ENCODE measurements around the gene TXNDC12. TPM values are rescaled to one million over a fixed set of nuclear protein-coding genes. Genes with fewer than 3 reads are reported as not detected.

TXNDC12 gene
- total RNA-seq, 3 donors from 2014 or later (not counting 1 experiment from before 2014, with no cell fraction given): 35.0 to 39.4 (median 38.7) TPM

DNA sequence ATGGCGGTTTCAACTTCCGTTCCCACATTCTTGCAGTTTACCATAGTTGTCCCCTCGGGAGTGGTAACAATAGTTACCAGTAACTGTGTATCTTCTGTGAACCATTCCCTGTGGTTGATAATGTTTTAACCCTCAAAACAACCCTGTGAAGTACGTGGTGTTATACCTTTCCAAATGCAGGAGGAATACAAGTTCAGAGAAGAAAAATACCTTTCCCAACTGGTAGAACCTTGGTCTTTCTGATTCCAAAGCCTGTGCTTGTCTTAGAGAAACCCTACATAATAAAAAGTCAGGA is 1.9 kb upstream of the TXNDC12 start:
- H3K36me3 Mint-ChIP-seq: no peaks in the 10 kb centered on the region
- Histone ChIP-seq H3K27me3 (ENCODE audit: control insufficient read depth, insufficient read depth, low read length) (no peaks in the 10 kb centered on the region), H3K9me3 (ENCODE audit: control insufficient read depth, insufficient read depth, low read length) (no peaks in the 10 kb centered on the region), H3K27ac (ENCODE audit: low read length) (peak overlapping the region; percentile 85), H3K36me3 (ENCODE audit: control insufficient read depth, insufficient read depth, low read length) (peaks cover 13% of the 10 kb centered on the region), H3K4me1 (ENCODE audit: control insufficient read depth, insufficient read depth, low read length) (peaks cover 12% of the 10 kb centered on the region), H3K4me3 (ENCODE audit: low read length) (peak overlapping the region; percentile 93)
- intact Hi-C loops (cut with micrococcal nuclease): loop anchor here (1.0 kb wide), 1 partner anchor 24 kb away; the partner anchor contains the start of gene KTI12
- peaks cover 56 to 57% of the 10 kb centered on the region in 2 donors for H3K4me1 Mint-ChIP-seq
- ATAC-seq: peak in 2 of 3 donors; percentile 49 to 55
- DNase-seq: no peak
- WGBS (ENCODE audit: insufficient coverage): 0% methylated on average over 4 of the region's 4 CpGs
- peak overlapping the region; percentile 92 to 95 for H3K27ac Mint-ChIP-seq
- TF ChIP-seq CTCF (IDR thresholded peaks at IDR 0.05): no peak
- peak overlapping the region; percentile 92 for H3K4me3 Mint-ChIP-seq
- H3K27me3 Mint-ChIP-seq (ENCODE audit: low read depth in 2 of 2): no peaks in the 10 kb centered on the region
- no peaks in the 10 kb centered on the region for H3K9me3 Mint-ChIP-seq

GRCh38 chr1:52056163-52056936 is 1.4 kb upstream of the TXNDC12 start, which contains the start of gene BTF3L4:
Gene BTF3L4, plus strand, starts transcription at chr1:52056295. Its CDS starts 3,553 bp downstream, at chr1:52059848.
- Mint-ChIP-seq H3K4me3 (peak within 1 kb of the TSS; percentile 92), H3K27me3 (ENCODE audit: low read depth in 2 of 2) (no peaks in the 10 kb centered on the region), H3K9me3 (no peaks in the 10 kb centered on the region), H3K36me3 (no peaks in the 10 kb centered on the region), H3K4me1 (peaks cover 56 to 57% of the 10 kb centered on the region in 2 donors), H3K27ac (peak within 1 kb of the TSS; percentile 92 to 95)
- DNase-seq (peak; percentile 77 to 93), ATAC-seq (peak; percentile 85 to 93 (median 89))
- under 1% methylated on average over 54 of the region's 54 CpGs for WGBS (ENCODE audit: insufficient coverage)
- TF ChIP-seq CTCF (IDR thresholded peaks at IDR 0.05): no peak
- H3K27ac ChIP-seq (ENCODE audit: low read length): peak within 1 kb of the TSS; percentile 85
- H3K4me1 ChIP-seq (ENCODE audit: control insufficient read depth, insufficient read depth, low read length): peaks cover 12% of the 10 kb centered on the region
- intact Hi-C loops (cut with micrococcal nuclease): loop anchor here (1.0 kb wide), 1 partner anchor 23 kb away; the partner anchor contains the start of gene KTI12
- H3K9me3 ChIP-seq (ENCODE audit: control insufficient read depth, insufficient read depth, low read length): no peaks in the 10 kb centered on the region
- H3K36me3 ChIP-seq (ENCODE audit: control insufficient read depth, insufficient read depth, low read length): peaks cover 15% of the 10 kb centered on the region
- H3K4me3 ChIP-seq (ENCODE audit: low read length): peak within 1 kb of the TSS; percentile 93
- H3K27me3 ChIP-seq (ENCODE audit: control insufficient read depth, insufficient read depth, low read length): no peaks in the 10 kb centered on the region

DNA sequence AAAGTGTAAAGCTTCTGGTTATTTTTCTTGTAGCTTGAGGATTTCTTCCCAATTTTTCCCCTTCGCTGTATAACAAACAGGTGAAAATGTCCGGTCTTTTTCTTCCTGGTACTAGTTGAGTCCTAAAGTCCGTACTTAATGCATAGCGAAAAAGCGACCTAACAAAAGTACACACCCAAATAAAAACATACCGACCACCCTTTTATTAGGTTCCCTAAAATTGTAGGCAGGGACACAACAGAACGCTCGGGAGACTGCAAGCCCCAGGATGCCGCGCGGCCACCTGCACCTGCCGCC is 823 bp upstream of the TXNDC12 start:
- Mint-ChIP-seq H3K27ac (peak overlapping the region; percentile 92 to 95), H3K4me3 (peak overlapping the region; percentile 92), H3K36me3 (no peaks in the 10 kb centered on the region), H3K9me3 (no peaks in the 10 kb centered on the region), H3K27me3 (ENCODE audit: low read depth in 2 of 2) (no peaks in the 10 kb centered on the region), H3K4me1 (peaks cover 56 to 57% of the 10 kb centered on the region in 2 donors)
- Histone ChIP-seq H3K27me3 (ENCODE audit: control insufficient read depth, insufficient read depth, low read length) (no peaks in the 10 kb centered on the region), H3K36me3 (ENCODE audit: control insufficient read depth, insufficient read depth, low read length) (peaks cover 11% of the 10 kb centered on the region), H3K4me1 (ENCODE audit: control insufficient read depth, insufficient read depth, low read length) (peaks cover 12% of the 10 kb centered on the region), H3K27ac (ENCODE audit: low read length) (peak overlapping the region; percentile 85), H3K4me3 (ENCODE audit: low read length) (peak overlapping the region; percentile 93), H3K9me3 (ENCODE audit: control insufficient read depth, insufficient read depth, low read length) (no peaks in the 10 kb centered on the region)
- no peak for TF ChIP-seq CTCF (IDR thresholded peaks at IDR 0.05)
- ATAC-seq (no peak), DNase-seq (no peak)
- under 1% methylated on average over 12 of the region's 12 CpGs for WGBS (ENCODE audit: insufficient coverage)
- intact Hi-C loops (cut with micrococcal nuclease): loop anchor here (1.0 kb wide), 1 partner anchor 23 kb away; the partner anchor contains the start of gene KTI12
